SIG-M5 (cell line): ENCODE measurements around the gene PODN.

Experiments used
- DNase-seq: peaks from one replicate; lab custom pipeline; 2025; lab: John Stamatoyannopoulos, UW

The PODN gene

GRCh38 chr1:53061859-53062707 is at the start of gene PODN:
Gene PODN, plus strand, starts transcription at chr1:53062213. Its CDS starts 7,643 bp downstream, at chr1:53069856.
- no peak for DNase-seq

- DNase-seq: peak; percentile 15
Observed at GRCh38 chr1:53014791-53015507, 47.1 kb upstream of the PODN start.

GRCh38 chr1:53015508-53015860 is 46.5 kb upstream of the PODN start:
- no peak for DNase-seq

- no peak for DNase-seq
Observed at GRCh38 chr1:53016705-53017104, 45.3 kb upstream of the PODN start.

GRCh38 chr1:53020588-53020987 is 41.4 kb upstream of the PODN start:
- DNase-seq: no peak

GRCh38 chr1:53022179-53022578 is 39.8 kb upstream of the PODN start:
- DNase-seq: no peak

- DNase-seq: no peak
Observed at GRCh38 chr1:53023546-53023945, 38.5 kb upstream of the PODN start.

GRCh38 chr1:53024117-53024516 is 37.9 kb upstream of the PODN start:
- no peak for DNase-seq

GRCh38 chr1:53025034-53025768 is 36.8 kb upstream of the PODN start:
- no peak for DNase-seq

- no peak for DNase-seq
Observed at GRCh38 chr1:53025769-53026112, 36.3 kb upstream of the PODN start.

GRCh38 chr1:53026254-53026653 is 35.8 kb upstream of the PODN start:
- DNase-seq: no peak

GRCh38 chr1:53031732-53032131 is 30.3 kb upstream of the PODN start:
- DNase-seq: no peak

GRCh38 chr1:53037159-53037558 is 24.9 kb upstream of the PODN start:
- no peak for DNase-seq

GRCh38 chr1:53038566-53038965 is 23.4 kb upstream of the PODN start:
- no peak for DNase-seq

- DNase-seq: no peak
Observed at GRCh38 chr1:53043271-53043670, 18.7 kb upstream of the PODN start.

GRCh38 chr1:53044926-53045325 is 17.1 kb upstream of the PODN start:
- no peak for DNase-seq

- DNase-seq: no peak
Observed at GRCh38 chr1:53046930-53047329, 15.1 kb upstream of the PODN start.

- DNase-seq: no peak
Observed at GRCh38 chr1:53047737-53048736, 14.0 kb upstream of the PODN start.

GRCh38 chr1:53048960-53049573 is 12.9 kb upstream of the PODN start:
- no peak for DNase-seq

- no peak for DNase-seq
Observed at GRCh38 chr1:53049574-53049967, 12.4 kb upstream of the PODN start.

GRCh38 chr1:53050310-53050709 is 11.7 kb upstream of the PODN start:
- DNase-seq: no peak
